GM11168 (cell line): ENCODE measurements around the gene TMEM247.

Experiments used
- in situ Hi-C: fragments of 300-500 bp; cut with MboI; formaldehyde crosslinking; loops from one replicate; pipeline ENCODE4 v1.12.0; 2022; ENCODE audit warnings: low sequenced_read_pairs; ENCODE audit not compliant: unreplicated experiment

Gene TMEM247

DNA sequence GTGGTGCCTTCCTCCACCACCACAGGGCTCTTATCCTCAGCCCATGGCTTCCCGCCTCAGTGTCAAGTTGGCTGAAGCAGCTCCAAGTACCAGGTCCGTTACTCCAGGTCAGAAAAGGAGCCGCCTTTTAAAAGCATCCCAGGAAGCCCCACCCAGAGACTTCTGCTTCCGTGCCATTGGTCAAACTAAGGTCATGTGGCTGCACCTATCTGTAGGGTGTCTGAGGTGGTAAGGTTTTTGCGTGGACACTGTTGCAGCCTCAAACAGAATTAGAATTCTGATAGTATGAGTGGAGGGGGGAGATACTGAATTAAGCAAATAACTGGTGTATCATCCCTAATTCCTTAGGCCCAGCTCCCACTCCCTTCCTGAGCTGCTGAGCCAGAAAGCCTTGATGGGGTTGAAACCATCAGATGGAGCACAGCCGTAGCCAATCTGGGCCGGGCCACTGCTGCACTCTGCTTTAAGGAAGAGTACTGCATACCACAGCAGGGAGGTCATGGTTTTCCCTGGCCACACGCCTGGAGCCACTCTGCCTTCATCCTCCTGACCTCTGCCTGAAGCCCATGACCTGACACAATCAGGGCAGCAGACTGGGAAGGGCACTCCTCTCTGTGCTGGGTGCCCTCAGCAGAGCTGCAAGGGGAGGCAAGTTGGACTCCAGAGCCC, 8.4 kb downstream of the TMEM247 start:
- in situ Hi-C loops: no loop called here

DNA sequence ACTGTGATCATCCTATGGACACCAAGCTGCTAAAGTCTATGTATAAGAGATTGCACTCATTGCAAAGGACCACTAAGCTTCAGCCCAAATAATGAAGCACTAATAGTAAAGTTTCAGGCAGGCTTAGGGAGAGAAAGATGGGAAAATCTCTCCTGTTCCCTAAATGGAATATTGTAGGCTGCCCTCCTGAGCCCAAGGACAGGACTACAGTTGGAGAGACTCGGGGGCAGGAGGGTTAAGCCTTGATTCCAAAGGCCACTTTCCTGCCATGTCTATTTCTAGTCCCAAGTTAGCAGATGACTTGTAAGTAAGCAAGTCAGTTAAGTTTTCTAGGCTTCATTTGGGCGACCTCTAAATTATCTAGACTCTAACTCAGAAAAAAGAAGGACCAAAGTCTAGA, 9.0 kb downstream of the TMEM247 start:
- in situ Hi-C loops: no loop called here

DNA sequence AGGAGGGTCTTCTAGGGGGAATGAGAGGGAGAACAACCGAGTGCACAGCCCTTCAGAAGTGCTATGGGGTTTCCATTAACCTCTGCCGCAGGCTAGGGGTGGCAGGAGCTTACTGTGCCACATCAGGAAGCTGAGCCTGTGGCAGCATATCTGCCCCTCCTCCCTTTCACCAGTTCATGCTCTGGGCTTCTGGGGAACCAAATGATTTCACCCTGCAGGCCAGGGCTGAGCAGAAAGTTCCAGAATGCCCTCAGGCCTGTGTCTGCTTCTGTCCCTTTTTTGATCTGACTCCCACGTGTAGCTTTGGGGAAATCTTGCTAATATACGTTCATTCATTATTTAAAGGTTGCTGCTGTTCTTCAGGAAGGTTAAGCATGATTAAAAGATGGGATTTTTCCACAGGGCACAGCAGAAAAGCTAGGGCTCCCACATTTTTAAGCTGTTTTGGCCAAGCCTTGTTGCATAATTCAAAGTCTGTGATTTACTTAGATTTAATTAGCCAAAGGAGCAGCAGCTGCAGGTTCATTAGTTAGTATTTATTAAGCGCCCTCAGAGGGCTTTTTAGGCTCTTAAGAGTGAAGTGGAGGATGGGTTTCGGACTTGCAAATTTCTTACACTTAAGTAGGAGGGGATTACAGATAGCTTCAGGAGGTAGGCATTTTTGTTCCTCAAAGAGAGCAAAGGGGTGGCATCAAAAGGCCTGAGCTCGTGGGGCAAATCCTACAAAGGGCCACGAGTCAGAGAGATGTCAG, 10.2 kb downstream of the TMEM247 start:
- in situ Hi-C loops: no loop called here

DNA sequence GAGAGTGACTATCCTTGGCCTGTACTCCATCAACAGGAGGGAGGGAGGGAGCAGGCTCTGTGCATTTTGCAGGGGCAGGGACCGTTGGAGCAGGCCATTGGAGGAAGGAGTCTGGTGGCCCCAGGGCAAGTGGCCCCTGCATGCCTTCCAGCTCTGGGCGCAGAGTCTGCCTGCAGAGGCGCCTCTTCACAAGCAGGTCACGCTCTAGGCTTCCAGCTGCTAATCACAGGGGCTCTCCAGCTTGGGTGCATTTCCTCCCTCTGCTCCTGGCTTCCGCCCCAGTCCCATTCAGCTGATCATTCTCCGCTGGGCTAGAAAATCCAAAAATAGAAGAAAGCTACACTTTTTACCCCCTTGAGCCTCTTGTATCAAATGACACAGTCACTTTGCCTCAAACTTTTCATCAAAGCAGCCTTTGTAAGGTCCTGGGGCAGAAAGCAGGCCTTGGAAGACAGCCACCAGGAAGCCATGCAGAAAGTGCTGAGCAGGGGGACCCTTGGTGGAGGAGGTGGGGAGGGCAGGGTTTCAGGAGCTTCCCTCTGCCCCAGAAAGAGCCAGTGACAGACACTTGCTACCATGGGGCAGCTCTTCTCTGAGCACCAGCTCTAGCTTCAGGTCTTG, 11.3 kb downstream of the TMEM247 start:
- in situ Hi-C loops: no loop called here

DNA sequence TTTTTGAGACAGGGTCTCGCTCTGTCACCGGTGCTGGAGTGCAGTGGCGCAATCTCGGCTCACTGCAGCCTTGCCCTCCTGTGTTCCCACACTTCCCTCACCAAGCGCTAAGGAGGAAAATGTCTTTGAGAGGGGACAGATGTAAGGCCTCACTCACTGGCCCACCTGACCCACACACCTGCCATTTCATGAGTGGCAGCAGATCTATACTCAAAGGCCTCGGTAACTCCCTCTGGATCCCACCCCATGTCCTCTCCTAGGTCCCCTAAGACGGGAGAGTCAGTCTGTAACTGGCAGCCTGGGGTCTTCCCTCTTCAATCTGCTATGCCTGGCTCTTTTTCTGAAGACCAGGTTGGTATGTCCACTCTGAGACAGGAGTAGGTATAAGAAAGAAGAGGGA, 12.9 kb downstream of the TMEM247 start:
- in situ Hi-C loops: no loop called here

DNA sequence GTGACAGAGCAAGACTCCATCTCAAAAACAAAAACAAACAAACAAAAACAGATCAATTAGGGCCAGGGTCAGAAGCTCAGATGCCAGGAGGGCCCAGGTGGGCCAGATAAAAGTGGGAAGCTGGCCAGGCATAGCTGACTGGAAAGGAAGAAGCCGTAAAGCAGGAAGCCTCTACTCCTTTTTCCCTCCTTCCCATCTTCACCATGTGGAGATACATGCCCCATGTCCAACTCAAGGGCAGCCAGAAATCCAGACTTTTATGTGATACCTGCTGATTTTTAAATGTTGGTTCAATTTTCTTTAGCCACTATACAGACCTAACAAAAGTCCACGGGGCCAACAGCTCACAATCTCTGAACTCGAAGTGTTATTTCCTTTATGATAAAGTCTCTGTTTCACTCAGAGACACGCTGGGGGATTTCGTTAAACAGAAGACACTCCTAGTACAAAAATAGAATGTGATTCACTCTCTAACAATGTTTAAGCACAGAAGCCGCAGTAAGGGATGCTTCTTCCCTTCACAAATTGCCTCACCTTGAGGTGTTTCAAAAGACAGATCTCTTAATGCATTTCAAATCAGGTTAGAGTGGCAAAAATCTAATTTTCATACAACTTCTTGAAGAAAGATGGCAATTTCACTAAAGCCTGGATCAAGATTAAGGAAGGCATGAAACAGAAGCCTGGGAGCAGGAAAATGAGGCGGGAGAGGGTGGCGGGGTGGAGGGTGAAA, 14.0 kb downstream of the TMEM247 start:
- in situ Hi-C loops: no loop called here

DNA sequence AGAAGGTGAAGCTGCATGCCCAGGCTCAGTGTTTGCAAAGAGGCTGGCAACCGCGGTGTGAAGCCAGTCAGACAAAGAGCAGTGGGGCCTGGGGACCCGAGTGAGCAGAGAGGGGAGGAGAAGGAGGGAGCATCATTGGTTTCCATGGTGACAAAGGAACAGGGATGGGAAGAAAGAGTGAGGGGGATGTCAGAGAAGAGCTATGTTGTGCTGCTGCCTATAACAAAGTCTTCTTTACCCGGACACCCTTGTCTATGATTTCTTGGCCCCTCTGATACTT, 14.5 kb downstream of the TMEM247 start:
- in situ Hi-C loops: no loop called here

DNA sequence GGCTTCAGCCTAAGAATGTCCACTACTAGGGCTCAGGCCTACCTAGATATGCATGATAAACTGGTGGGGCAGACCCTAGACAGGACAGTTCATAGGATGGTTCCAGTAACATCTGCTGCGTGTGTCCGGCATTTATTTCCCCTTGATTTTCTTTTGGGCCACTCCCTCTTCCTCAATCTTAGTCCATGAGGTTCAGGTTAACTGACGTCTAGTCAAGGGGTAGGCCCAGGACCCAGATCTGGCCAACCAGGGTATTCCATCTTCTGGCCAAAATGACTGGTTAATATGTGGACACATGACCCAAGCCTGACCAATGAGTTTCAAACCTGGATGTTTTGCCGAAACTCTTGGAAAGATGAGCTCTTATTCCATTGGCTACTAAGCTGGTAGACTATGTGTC, 15.2 kb downstream of the TMEM247 start:
- in situ Hi-C loops: no loop called here

DNA sequence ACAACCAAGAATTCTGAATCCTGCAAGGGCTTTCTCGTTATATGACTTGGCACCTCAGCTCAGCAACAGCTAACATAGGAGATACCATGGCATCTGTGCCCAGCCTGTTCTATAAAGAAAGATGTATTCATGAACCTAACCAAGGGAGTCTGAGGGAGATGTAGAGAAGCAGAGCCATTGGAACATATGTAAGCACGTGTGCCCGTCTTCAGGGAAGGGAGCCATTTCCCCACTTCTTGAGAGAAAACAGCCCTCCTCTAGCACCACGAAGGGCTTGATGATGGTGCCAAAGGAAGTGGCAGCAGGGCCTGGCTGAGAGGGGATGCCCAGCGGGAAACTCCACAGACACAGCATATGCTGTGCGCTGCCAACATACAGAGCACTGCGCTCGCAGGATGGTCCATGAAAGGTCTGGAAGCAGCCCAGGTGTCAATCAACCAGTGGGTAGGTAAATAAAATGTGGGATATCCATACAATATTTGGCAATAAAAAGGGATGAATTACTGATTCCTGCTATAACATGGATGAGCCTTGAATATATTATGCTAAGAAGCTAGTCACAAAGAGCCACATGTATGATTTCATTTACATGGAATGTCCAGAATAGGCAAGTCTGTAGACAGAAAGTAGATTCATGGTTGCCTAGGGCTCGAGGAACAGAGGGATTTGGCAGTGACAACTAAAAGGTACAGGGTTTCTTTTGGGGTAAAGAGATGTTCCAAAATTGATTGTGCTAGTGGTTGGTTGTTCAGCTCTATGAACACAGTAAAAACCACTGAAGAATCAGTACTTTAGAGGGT, 16.1 kb downstream of the TMEM247 start:
- in situ Hi-C loops: no loop called here

DNA sequence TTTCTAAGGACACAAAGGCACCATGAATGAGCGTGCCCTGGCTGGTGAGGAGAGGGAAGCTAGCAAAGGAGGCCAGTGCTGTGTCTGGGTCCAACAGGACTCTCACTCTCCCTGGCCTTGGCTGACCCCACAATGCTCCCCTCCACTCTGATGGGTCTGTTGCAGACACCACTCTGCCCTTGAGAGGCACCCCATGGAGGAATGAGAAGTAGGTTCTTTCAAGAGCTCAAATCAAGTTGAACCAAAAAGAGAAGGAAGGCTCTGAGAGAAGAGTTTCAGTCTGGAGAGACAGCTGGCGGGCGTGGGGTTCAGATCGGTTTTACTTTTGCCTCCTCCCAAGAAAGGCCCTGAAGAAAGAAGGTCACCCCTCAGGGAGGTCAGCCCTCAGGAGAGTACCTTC, 18.4 kb downstream of the TMEM247 start:
- in situ Hi-C loops: no loop called here

DNA sequence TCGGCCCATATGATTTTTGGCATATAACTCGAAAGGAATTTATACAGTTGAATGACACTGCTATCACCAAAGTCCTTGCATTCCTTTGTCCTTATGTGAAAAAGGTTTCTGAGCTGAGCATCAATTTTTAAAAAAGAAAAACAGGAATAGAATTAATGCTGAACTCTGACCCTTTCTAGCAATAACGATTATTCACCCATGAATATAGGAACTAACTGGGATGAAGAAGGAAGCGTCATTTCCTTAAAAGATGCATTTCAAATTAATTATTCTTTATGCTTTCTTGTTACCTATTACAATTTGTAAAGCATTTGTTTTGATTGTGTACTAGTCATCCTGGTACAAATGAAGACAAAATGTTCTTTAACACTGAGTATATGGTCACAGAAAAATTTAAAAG, 19.3 kb downstream of the TMEM247 start:
- in situ Hi-C loops: no loop called here

DNA sequence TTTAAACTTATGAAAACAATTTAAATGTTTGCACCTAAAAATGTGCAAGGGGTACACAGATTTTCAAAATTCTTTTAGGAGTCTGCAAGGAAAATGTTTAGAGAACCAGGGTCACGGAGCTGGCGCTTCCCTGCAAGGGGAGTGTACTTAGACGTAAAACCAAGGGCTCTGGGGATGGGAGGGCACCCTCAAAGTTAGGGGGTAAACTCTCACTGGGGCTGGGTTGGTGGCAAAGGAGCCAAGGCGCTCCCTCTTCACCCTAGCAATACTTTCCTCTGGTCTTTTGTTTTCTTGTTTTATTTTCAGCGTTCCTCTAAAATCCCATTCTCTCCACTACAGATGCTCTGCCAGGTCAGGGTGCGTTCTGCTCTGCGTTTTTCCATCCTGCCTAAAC, 20.0 kb downstream of the TMEM247 start:
- in situ Hi-C loops: no loop called here

DNA sequence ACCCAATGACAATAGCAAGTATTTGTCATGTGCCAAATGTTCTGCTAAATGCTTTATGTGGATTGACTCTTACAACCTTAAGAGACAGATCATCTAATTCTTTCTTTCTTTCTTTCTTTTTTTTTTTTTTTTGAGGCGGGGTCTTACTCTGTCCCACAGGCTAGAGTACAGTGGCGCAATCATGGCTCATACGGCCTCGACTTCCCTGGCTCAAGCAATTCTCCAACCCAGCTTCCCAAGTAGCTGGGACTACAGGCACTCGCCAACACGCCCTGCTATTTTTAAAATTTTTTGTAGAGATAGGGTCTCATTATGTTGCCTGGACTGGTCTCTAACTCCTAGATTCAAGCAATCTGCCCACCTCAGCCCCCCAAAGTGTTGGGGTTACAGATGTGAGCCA, 21.4 kb downstream of the TMEM247 start:
- in situ Hi-C loops: no loop called here

DNA sequence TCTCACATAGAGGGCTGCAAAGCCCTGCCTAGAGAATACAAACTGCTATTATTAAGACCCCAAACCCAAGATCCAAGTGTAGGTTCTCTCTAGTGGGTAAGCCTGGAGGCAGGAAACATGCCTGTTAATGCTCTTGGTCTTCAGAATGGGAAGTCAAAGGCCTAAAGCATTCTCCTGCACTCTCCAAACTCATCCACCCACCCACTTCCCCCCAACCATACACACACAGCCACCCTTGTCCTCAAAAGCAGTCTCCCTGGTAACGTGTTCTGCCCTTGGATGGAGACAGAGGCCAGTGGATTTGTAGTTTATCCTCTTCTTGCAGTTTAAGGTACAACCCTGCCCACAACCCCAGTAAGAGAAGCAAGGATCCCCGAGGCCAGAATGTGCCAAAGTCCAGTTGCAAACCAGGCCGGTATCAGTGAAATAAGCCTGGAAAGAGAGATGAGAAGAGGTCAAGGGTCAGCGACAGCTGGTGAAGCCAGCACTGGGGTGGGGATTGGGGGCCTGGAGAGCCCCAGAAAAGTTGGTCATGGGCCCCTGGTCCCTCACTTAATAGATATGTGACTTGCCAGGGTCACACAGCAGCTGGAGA, 23.0 kb downstream of the TMEM247 start:
- in situ Hi-C loops: no loop called here

DNA sequence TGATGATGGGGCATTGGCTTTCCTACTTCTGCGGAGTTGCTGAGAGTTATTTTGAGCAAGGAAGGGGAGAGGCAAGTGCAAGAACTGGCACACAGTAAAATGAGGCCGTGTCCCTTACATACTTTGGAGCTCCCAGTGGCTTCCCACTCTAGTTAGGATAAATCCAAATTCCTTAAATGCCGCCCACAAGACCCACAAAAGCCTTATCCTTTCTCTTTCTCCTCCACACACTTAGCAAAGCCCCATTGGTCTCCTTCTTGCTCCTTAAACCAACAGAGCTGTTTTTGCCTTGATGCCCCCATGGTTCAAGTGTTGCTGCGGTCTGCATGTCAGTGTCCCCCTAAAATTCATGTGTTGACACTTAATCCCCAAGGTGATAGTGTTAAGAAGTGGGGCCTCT, 24.3 kb downstream of the TMEM247 start:
- in situ Hi-C loops: no loop called here

DNA sequence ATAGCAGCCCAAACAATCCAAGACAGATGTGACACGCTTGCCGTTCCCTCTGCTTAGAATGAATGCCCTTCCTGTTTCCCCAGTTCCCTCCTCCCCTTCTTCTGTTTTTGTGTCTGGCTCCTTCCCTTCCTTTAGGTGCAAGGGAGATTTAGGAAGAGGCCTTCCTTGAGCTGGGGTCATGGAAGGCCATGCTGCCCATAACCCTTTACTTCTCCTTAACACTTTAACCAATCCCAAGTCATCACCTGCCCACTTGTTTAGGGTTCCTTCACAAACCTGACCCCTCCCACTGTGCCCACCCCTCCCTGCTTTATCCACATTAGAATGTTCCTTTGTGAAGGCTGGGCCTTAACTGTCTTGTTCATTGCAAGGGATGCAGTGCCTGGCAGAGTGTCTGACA, 24.9 kb downstream of the TMEM247 start:
- in situ Hi-C loops: no loop called here

DNA sequence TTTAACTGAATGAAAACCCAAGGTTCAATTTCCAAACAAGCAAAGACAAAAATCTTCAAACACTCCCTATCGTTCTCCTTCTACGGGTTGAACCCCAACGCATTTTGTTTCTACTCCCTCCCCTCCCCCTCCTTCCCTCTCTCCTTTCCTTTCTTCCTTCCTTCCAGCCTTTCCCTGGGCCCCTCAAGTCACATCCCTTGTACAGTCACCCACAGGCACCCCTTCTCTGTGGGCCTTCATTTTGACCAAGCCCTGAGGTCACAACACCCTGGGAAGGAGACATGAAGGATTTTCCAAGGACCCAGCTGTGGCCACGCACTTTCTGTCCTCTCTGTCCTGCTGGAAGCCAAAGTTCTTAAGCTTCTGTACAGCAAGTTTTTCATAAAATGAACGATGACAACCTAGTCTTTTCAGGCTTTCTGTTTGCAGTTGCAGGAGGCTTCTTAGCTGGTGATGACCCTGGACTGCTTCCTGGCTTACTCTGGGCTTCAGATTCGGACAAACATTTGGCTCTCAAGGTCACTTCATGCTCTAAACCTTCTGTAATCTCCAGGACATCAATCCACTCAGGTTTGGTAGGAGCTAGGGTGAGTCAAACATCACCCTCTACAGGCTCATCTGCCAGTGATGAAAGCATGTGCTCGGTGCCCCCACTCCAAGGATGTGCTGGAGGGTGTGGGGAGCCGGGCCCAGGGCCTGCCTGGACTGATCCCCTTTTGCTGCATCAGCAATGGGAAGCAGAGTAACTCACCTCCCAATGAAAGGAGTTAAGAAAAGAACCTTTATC, 25.5 kb downstream of the TMEM247 start:
- in situ Hi-C loops: no loop called here

DNA sequence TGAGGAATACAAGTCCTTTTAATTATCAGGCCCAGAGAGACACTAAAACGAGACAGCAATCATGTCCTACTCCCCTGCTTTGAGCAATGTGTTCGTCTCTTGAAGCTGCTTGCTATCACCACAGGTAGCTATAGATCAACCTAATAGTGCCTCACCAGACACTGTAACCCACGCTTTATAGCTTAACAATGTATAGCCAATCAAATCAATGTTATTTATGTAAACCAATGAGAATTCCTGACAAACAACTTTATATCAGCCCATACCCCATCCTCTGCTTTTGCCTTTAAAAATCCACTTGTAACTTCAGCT, 26.1 kb downstream of the TMEM247 start:
- in situ Hi-C loops: no loop called here

DNA sequence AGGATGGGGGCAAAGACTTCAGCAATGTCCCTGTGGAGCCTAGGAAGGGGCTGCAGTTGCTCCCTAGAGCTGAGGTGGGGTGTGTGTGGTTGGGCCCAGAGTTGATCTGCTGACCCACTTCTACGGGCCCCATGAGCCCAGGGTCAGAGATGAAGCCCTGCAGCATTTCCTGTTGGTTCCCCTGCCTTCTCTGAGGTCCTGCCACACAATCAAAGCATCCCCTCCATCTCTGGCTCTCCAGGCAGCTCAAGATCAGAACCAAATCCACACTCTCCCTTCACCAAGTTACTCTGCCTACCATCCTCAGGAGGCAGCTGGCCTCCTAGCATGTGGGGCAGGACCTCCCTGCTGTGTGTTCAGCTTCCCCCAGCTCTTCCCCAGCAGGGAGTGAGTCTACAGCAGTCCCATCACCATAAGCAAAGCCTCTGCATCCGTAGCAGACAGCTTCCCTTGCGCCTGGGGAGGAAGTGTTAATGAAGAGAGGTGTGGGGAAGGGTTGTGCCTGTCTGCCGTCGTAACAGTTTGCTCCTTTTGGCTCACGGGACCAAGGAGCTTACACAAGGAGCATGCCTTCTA, 26.9 kb downstream of the TMEM247 start:
- in situ Hi-C loops: no loop called here
